Calu3 (cell line): Measurements from ENCODE around the gene CYP19A1. TPM values are rescaled to one million over a fixed set of nuclear protein-coding genes. Genes with fewer than 3 reads are reported as not detected.

Experiments used
- BruUV-seq: library from RNA; stranded (reverse); fragments of 400-500 nt; replicated peaks from 2 replicates; lab custom pipeline; 2021; lab: Mats Ljungman, UMichigan
- CTCF ChIA-PET: fragments of 300-600 bp; sonication (Branson Sonifier 250); formaldehyde crosslinking; loops from one replicate; lab custom pipeline; 2022; ENCODE audit warnings: antibody characterized with exemption; lab: Charles Lee
- DNase-seq: peaks from one replicate; pipeline ENCODE4 v3.0.0; 2022
- H3K27ac Mint-ChIP-seq: one replicate; pipeline ENCODE4 v1.8.0; 2022; ENCODE audit warnings: mixed read lengths; ENCODE audit not compliant: unreplicated experiment
- H3K27me3 Mint-ChIP-seq: one replicate; pipeline ENCODE4 v1.8.0; 2022; ENCODE audit warnings: mixed read lengths; ENCODE audit not compliant: unreplicated experiment
- H3K36me3 Mint-ChIP-seq: one replicate; pipeline ENCODE4 v1.8.0; 2022; ENCODE audit warnings: mild to moderate bottlenecking, moderate library complexity, mixed read lengths; ENCODE audit not compliant: insufficient read depth, unreplicated experiment
- H3K4me1 Mint-ChIP-seq: one replicate; pipeline ENCODE4 v1.8.0; 2022; ENCODE audit warnings: mild to moderate bottlenecking, low read depth, mixed read lengths; ENCODE audit not compliant: unreplicated experiment
- H3K4me3 Mint-ChIP-seq: one replicate; pipeline ENCODE4 v1.8.0; 2022; ENCODE audit warnings: mild to moderate bottlenecking, low read depth, moderate library complexity, mixed read lengths; ENCODE audit not compliant: unreplicated experiment
- H3K9me3 Mint-ChIP-seq: one replicate; pipeline ENCODE4 v1.8.0; 2022; ENCODE audit warnings: low read depth, mixed read lengths; ENCODE audit not compliant: unreplicated experiment
- CTCF ChIP-seq: fragments of 200-600 bp; IDR thresholded peaks from one replicate; pipeline ENCODE4 v1.8.0; 2022; ENCODE audit warnings: antibody characterized with exemption; ENCODE audit not compliant: unreplicated experiment
- intact Hi-C: fragments of 100-400 bp; cut with micrococcal nuclease; formaldehyde crosslinking; loops from one replicate; pipeline ENCODE4 v1.10.0; 2022; ENCODE audit not compliant: unreplicated experiment
- total RNA-seq: library from RNA; stranded (reverse); gene quantifications from 2 replicates; pipeline ENCODE4 v1.2.3, GENCODE V29; 2022

Gene CYP19A1
- total RNA-seq, 1 experiment from 2014 or later, result not detected

- no peak for DNase-seq
- no peaks in the 10 kb centered on the region for H3K4me1 Mint-ChIP-seq
- CTCF ChIA-PET, result no interaction called here
- no peak overlapping the region for H3K27ac Mint-ChIP-seq
- intact Hi-C loops, result no loop called here
- TF ChIP-seq CTCF, result no peak
- no peaks in the 10 kb centered on the region for H3K9me3 Mint-ChIP-seq
- no peaks in the 10 kb centered on the region for H3K36me3 Mint-ChIP-seq
- no peak overlapping the region for H3K4me3 Mint-ChIP-seq
- BruUV-seq, result no TSS peak
- peaks cover 64% of the 10 kb centered on the region for H3K27me3 Mint-ChIP-seq
Observed at GRCh38 chr15:51386029-51386428, 47.6 kb upstream of the CYP19A1 start.

DNA sequence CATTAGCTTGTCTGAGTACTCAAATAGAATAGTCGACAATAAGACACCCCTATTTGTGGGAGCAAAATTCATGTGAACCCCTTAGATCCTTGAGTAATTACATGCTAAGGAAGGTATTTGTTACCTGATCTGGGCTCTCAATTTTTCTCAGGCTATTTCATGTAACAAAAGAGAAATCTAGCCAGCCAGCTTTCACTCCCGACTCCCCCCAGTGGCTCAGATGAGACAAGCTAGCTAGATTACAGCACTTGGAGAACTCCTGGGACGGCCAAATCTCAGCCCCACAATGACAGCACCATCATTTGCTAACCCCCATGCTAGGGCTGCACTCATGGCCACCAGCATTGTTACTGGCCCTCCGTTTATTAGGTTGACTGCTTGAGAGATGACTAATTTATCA, 44.4 kb upstream of the CYP19A1 start:
- Mint-ChIP-seq H3K4me3 (no peak overlapping the region), H3K9me3 (no peaks in the 10 kb centered on the region), H3K27me3 (peaks cover 96% of the 10 kb centered on the region), H3K27ac (no peak overlapping the region), H3K36me3 (no peaks in the 10 kb centered on the region), H3K4me1 (no peaks in the 10 kb centered on the region)
- DNase-seq, result peak; percentile 62
- peak; percentile 49 for TF ChIP-seq CTCF
- CTCF ChIA-PET, result interaction anchor here (0.6 to 3.4 kb wide), 10 partner anchors 19 to 971 kb away, joined by 3 to 27 read pairs (median 4); no protein-coding TSS in a partner anchor
- intact Hi-C loops, result loop anchor here (1.0 to 5.0 kb wide), 2 partner anchors 70 to 190 kb away; no protein-coding TSS in a partner anchor
- no TSS peak for BruUV-seq

GRCh38 chr15:51380999-51381806, 42.8 kb upstream of the CYP19A1 start:
- Mint-ChIP-seq H3K27me3 (peaks cover 83% of the 10 kb centered on the region), H3K27ac (no peak overlapping the region), H3K4me1 (no peaks in the 10 kb centered on the region), H3K4me3 (no peak overlapping the region), H3K9me3 (no peaks in the 10 kb centered on the region), H3K36me3 (no peaks in the 10 kb centered on the region)
- peak; percentile 82 for TF ChIP-seq CTCF
- peak; percentile 72 for DNase-seq
- intact Hi-C loops, result loop anchor here (1.0 to 5.0 kb wide), 5 partner anchors 71 to 218 kb away; no protein-coding TSS in a partner anchor
- no TSS peak for BruUV-seq
- CTCF ChIA-PET, result interaction anchor here (1.5 to 3.4 kb wide), 5 partner anchors 94 to 248 kb away, joined by 6 to 27 read pairs (median 11); no protein-coding TSS in a partner anchor

DNA sequence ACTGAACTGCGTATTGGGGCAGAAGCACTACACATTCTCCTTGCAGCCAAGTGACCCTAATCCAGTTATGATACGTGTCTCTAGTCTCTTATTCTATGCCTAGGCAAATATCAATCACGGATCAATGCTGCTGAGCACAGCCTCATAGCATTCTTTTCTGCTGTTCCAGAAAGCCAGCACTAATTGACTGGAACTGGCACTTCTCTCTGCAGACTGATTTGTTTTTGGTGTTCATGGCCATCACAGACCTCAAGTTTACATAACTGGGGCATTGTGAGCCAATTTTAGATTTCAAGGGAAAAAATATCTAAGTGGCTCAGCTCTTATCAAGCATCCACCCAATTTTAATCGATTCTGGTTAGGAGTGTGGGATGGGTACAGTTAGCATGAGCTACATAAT, 41.0 kb upstream of the CYP19A1 start:
- no peaks in the 10 kb centered on the region for H3K9me3 Mint-ChIP-seq
- H3K27me3 Mint-ChIP-seq, result peaks cover 65% of the 10 kb centered on the region
- H3K4me3 Mint-ChIP-seq, result no peak overlapping the region
- TF ChIP-seq CTCF, result no peak
- H3K36me3 Mint-ChIP-seq, result no peaks in the 10 kb centered on the region
- no peaks in the 10 kb centered on the region for H3K4me1 Mint-ChIP-seq
- no peak overlapping the region for H3K27ac Mint-ChIP-seq
- no TSS peak for BruUV-seq
- CTCF ChIA-PET, result no interaction called here
- no peak for DNase-seq
- intact Hi-C loops, result no loop called here
